Sigmoid colon (tissue), 4 donors: ENCODE data around the gene FUT3.

ENCODE experiments used
- CTCF ChIP-seq, 4 experiments: fragments of 450-650 bp in 3 of 4; fragments of 200-600 bp in 1 of 4; IDR thresholded peaks; one replicate each; pipeline ENCODE4 v1.5.1; 2016 to 2019; ENCODE audit warnings: antibody characterized with exemption in 4 of 4, mild to moderate bottlenecking in 3 of 4, moderate library complexity in 2 of 4
- EP300 ChIP-seq, 4 donors: sonication (generic); formaldehyde crosslinking; IDR thresholded peaks; one replicate each; pipeline ENCODE4 v1.6.1; 2017; ENCODE audit warnings: antibody characterized with exemption in 4 of 4
- POLR2A ChIP-seq, 2 donors: fragments of 450-650 bp; IDR thresholded peaks; one replicate each; pipeline ENCODE4 v1.6.1; 2016; ENCODE audit warnings: antibody characterized with exemption in 2 of 2, mild to moderate bottlenecking in 2 of 2, moderate library complexity in 2 of 2
- POLR2AphosphoS5 ChIP-seq, 4 donors: sonication (generic); formaldehyde crosslinking; IDR thresholded peaks; one replicate each; pipeline ENCODE4 v1.6.1; 2017; ENCODE audit warnings: antibody characterized with exemption in 4 of 4

DNA sequence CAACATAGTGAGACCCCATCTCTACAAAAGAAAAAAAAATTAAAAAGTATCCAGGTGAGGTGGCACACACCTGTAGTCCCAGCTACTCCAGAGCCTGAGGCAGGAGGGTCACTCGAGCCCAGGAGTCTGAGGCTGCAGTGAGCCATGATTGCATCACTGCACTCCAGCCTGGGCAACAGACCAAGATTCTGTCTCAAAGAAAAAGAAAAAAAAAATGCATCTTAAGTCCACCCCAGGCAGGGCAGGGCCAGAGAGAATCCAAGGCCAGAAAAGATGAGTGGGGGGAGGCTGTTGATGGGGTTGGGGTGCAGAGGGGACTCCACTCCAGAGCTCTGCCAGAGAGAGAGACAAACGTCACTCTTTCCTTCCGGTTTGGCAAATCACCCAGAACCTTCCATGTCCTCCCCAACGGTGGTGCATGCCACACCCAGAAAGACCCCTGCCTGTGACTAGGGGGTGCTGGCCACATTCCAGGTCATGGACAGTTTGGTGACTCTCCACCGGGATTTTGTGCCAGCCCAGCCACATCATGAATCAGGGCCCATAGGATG, 431 bp downstream of the FUT3 start:
- TF ChIP-seq POLR2A (IDR thresholded peaks at IDR 0.05) (no peak), POLR2AphosphoS5 (IDR thresholded peaks at IDR 0.05) (peak; percentile 5 to 51 (median 28)), CTCF (IDR thresholded peaks at IDR 0.05) (no peak), EP300 (IDR thresholded peaks at IDR 0.05) (no peak)
